GM21528 (cell line): Measurements from ENCODE around the gene C1orf53.
"Not testable (repeated sequence)": the region's sequence is repeated elsewhere in the genome, so short reads cannot be mapped to it uniquely, and the experiment has no call there.

Source experiments
- ATAC-seq: cut with Tn5 transposase; IDR thresholded peaks from one replicate; pipeline ENCODE4 v1.9.1; 2021; ENCODE audit warnings: mild to moderate bottlenecking, moderate library complexity; ENCODE audit not compliant: unreplicated experiment, low FRiP score

C1orf53 gene

GRCh38 chr1:197902454-197903195 lies at the start of gene C1orf53:
C1orf53 (plus strand) TSS chr1:197902630; CDS start chr1:197902650, 20 bp downstream.
- peak; percentile 99 for ATAC-seq

GRCh38 chr1:197855751-197856150 lies 46.7 kb upstream of the C1orf53 start:
- not testable (repeated sequence) for ATAC-seq

- ATAC-seq, result no peak
Measured at GRCh38 chr1:197857477-197857876, 45.0 kb upstream of the C1orf53 start.

GRCh38 chr1:197859024-197859423 lies 43.4 kb upstream of the C1orf53 start:
- no peak for ATAC-seq

- no peak for ATAC-seq
Measured at GRCh38 chr1:197862221-197862620, 40.2 kb upstream of the C1orf53 start.

GRCh38 chr1:197862671-197863070 lies 39.8 kb upstream of the C1orf53 start:
- no peak for ATAC-seq

GRCh38 chr1:197865809-197866208 lies 36.6 kb upstream of the C1orf53 start:
- no peak for ATAC-seq

GRCh38 chr1:197868751-197869489 lies 33.5 kb upstream of the C1orf53 start:
- ATAC-seq, result no peak

GRCh38 chr1:197869490-197870077 lies 32.8 kb upstream of the C1orf53 start:
- ATAC-seq, result no peak

GRCh38 chr1:197876894-197877293 lies 25.5 kb upstream of the C1orf53 start:
- no peak for ATAC-seq

- ATAC-seq, result not testable (repeated sequence)
Measured at GRCh38 chr1:197880385-197880784, 22.0 kb upstream of the C1orf53 start.

GRCh38 chr1:197882241-197882640 lies 20.2 kb upstream of the C1orf53 start:
- ATAC-seq, result not testable (repeated sequence)

GRCh38 chr1:197884173-197884572 lies 18.3 kb upstream of the C1orf53 start:
- no peak for ATAC-seq

GRCh38 chr1:197890936-197891335 lies 11.5 kb upstream of the C1orf53 start:
- no peak for ATAC-seq

GRCh38 chr1:197892684-197893083 lies 9.7 kb upstream of the C1orf53 start:
- no peak for ATAC-seq

GRCh38 chr1:197896301-197896700 lies 6.1 kb upstream of the C1orf53 start:
- ATAC-seq, result no peak

GRCh38 chr1:197899037-197899436 lies 3.4 kb upstream of the C1orf53 start:
- no peak for ATAC-seq

GRCh38 chr1:197902131-197902453 lies 338 bp upstream of the C1orf53 start:
- no peak for ATAC-seq

GRCh38 chr1:197903196-197903514 lies 725 bp downstream of the C1orf53 start:
- no peak for ATAC-seq

GRCh38 chr1:197904126-197904787 lies 1.8 kb downstream of the C1orf53 start:
- no peak for ATAC-seq

- ATAC-seq, result no peak
Measured at GRCh38 chr1:197905699-197906351, 3.4 kb downstream of the C1orf53 start.
